SK-N-SH treated with all-trans-retinoic acid at 6 μM for 48 hours (cell line): ENCODE measurements around the gene NKX1-2.

ENCODE experiments used
- ATAC-seq: fragments of 200-7000 bp; cut with Tn5 transposase; 3 replicates; pipeline ENCODE4 v1.9.1; 2020; ENCODE audit warnings: mild to moderate bottlenecking, moderate library complexity
- ARNTL ChIP-seq: fragments of 450-650 bp; formaldehyde crosslinking; IDR thresholded peaks from 2 replicates; pipeline ENCODE4 v1.5.0; 2020; ENCODE audit warnings: low read depth, mild to moderate bottlenecking, moderate library complexity, borderline replicate concordance
- BACH2 ChIP-seq: fragments of 250-450 bp; sonication (Bioruptor Pico); IDR thresholded peaks from 2 replicates; pipeline ENCODE4 v1.9.0; 2021; ENCODE audit warnings: mild to moderate bottlenecking, borderline replicate concordance
- CSDC2 ChIP-seq: fragments of 250-450 bp; sonication (Bioruptor Pico); IDR thresholded peaks from 2 replicates; pipeline ENCODE4 v1.5.0; 2020; ENCODE audit warnings: mild to moderate bottlenecking, moderate library complexity
- ESRRG ChIP-seq: fragments of 250-450 bp; sonication (Bioruptor Pico); IDR thresholded peaks from 2 replicates; pipeline ENCODE4 v1.6.1; 2021; ENCODE audit warnings: mild to moderate bottlenecking
- GLIS3 ChIP-seq: fragments of 250-450 bp; sonication (Bioruptor Pico); IDR thresholded peaks from 2 replicates; pipeline ENCODE4 v1.5.0; 2020; ENCODE audit warnings: mild to moderate bottlenecking, moderate library complexity
- ISL1 ChIP-seq: fragments of 250-450 bp; sonication (Bioruptor Pico); IDR thresholded peaks from 2 replicates; pipeline ENCODE4 v2.1.2; 2022; ENCODE audit warnings: mild to moderate bottlenecking, moderate library complexity
- OSR1 ChIP-seq: fragments of 250-450 bp; sonication (Bioruptor Pico); IDR thresholded peaks from 2 replicates; pipeline ENCODE4 v1.8.0; 2022; ENCODE audit warnings: moderate library complexity, mild to moderate bottlenecking, inconsistent platforms
- PPARA ChIP-seq: fragments of 250-450 bp; sonication (Bioruptor Pico); IDR thresholded peaks from 2 replicates; pipeline ENCODE4 v1.5.0; 2020; ENCODE audit warnings: mild to moderate bottlenecking, borderline replicate concordance
- RARB ChIP-seq: fragments of 250-450 bp; sonication (Bioruptor Pico); IDR thresholded peaks from 2 replicates; pipeline ENCODE4 v1.8.0; 2021; ENCODE audit warnings: mild to moderate bottlenecking, moderate library complexity
- TCF4 ChIP-seq: fragments of 250-450 bp; sonication (Bioruptor Pico); IDR thresholded peaks from 2 replicates; pipeline ENCODE4 v1.8.0; 2021; ENCODE audit warnings: mild to moderate bottlenecking, moderate library complexity, borderline replicate concordance
- TOX ChIP-seq: fragments of 250-450 bp; sonication (Bioruptor Pico); IDR thresholded peaks from 2 replicates; pipeline ENCODE4 v1.8.0; 2021; ENCODE audit warnings: mild to moderate bottlenecking, moderate library complexity, borderline replicate concordance
- ZFP3 ChIP-seq: fragments of 250-450 bp; sonication (Bioruptor Pico); IDR thresholded peaks from 2 replicates; pipeline ENCODE4 v1.5.0; 2020; ENCODE audit warnings: mild to moderate bottlenecking, moderate library complexity
- ZFP30 ChIP-seq: fragments of 450-650 bp; formaldehyde crosslinking; IDR thresholded peaks from 2 replicates; pipeline ENCODE4 v1.5.0; 2022; ENCODE audit warnings: mild to moderate bottlenecking, moderate library complexity
- ZNF565 ChIP-seq: fragments of 450-650 bp; formaldehyde crosslinking; conservative IDR thresholded peaks from 2 replicates; pipeline ENCODE4 v1.5.0; 2020; ENCODE audit warnings: low read depth, mild to moderate bottlenecking, moderate library complexity
- TF ChIP-seq, protein P1 (sequence below): fragments of 250-450 bp; sonication (Bioruptor Pico); IDR thresholded peaks from 2 replicates; pipeline ENCODE4 v1.5.0; 2020; ENCODE audit warnings: mild to moderate bottlenecking, moderate library complexity
- TF ChIP-seq, protein P2 (sequence below): fragments of 250-450 bp; sonication (Bioruptor Pico); IDR thresholded peaks from 2 replicates; pipeline ENCODE4 v1.8.0; 2020; ENCODE audit warnings: mild to moderate bottlenecking, moderate library complexity, borderline replicate concordance
- TF ChIP-seq, protein P3 (sequence below): fragments of 250-450 bp; sonication (Bioruptor Pico); IDR thresholded peaks from 2 replicates; pipeline ENCODE4 v1.5.1; 2020; ENCODE audit warnings: low read depth, mild to moderate bottlenecking, moderate library complexity
- TF ChIP-seq, protein P4 (sequence below): fragments of 250-450 bp; sonication (Bioruptor Pico); IDR thresholded peaks from 2 replicates; pipeline ENCODE4 v1.5.1; 2021; ENCODE audit warnings: mild to moderate bottlenecking, moderate library complexity
- TF ChIP-seq, protein P5 (sequence below): fragments of 250-450 bp; sonication (Bioruptor Pico); IDR thresholded peaks from 2 replicates; pipeline ENCODE4 v1.8.0; 2021; ENCODE audit warnings: low read depth, mild to moderate bottlenecking, moderate library complexity, borderline replicate concordance

NKX1-2 gene

DNA sequence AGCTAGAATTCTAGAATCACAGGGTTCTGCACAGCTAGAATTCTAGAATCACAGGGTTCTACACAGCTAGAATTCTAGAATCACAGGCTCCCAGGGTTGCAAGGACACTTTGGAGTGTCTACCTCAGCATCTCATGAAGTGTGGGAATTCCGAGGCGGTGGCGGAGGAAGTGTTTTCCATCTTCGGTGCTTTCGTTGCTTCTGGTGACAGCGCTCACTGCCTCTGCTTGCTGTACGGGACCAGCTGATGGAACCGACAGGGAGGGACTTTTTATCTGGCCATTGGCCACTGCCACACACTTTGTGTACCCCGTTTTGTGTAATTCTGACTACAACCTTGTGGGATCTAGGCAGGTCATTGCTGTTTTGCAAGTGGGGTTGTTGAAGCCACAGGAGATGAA lies 41.3 kb upstream of the NKX1-2 start:
- no peak for TF ChIP-seq ESRRG (CRISPR knock-in tag)
- no peak for TF ChIP-seq ZFP3 (CRISPR knock-in tag)
- no peak for TF ChIP-seq RARB (CRISPR knock-in tag)
- no peak for TF ChIP-seq PPARA (CRISPR knock-in tag)
- TF ChIP-seq ARNTL = no peak
- no peak for TF ChIP-seq TCF4
- no peak for TF ChIP-seq TOX (CRISPR knock-in tag)
- TF ChIP-seq GLIS3 (CRISPR knock-in tag) = no peak
- TF ChIP-seq, protein P1, sequence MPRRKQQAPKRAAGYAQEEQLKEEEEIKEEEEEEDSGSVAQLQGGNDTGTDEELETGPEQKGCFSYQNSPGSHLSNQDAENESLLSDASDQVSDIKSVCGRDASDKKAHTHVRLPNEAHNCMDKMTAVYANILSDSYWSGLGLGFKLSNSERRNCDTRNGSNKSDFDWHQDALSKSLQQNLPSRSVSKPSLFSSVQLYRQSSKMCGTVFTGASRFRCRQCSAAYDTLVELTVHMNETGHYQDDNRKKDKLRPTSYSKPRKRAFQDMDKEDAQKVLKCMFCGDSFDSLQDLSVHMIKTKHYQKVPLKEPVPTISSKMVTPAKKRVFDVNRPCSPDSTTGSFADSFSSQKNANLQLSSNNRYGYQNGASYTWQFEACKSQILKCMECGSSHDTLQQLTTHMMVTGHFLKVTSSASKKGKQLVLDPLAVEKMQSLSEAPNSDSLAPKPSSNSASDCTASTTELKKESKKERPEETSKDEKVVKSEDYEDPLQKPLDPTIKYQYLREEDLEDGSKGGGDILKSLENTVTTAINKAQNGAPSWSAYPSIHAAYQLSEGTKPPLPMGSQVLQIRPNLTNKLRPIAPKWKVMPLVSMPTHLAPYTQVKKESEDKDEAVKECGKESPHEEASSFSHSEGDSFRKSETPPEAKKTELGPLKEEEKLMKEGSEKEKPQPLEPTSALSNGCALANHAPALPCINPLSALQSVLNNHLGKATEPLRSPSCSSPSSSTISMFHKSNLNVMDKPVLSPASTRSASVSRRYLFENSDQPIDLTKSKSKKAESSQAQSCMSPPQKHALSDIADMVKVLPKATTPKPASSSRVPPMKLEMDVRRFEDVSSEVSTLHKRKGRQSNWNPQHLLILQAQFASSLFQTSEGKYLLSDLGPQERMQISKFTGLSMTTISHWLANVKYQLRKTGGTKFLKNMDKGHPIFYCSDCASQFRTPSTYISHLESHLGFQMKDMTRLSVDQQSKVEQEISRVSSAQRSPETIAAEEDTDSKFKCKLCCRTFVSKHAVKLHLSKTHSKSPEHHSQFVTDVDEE (CRISPR knock-in tag) = no peak
- TF ChIP-seq ZFP30 (CRISPR knock-in tag) = no peak
- no peak for TF ChIP-seq OSR1 (CRISPR knock-in tag)
- TF ChIP-seq ISL1 (CRISPR knock-in tag) = no peak
- TF ChIP-seq, protein P2, sequence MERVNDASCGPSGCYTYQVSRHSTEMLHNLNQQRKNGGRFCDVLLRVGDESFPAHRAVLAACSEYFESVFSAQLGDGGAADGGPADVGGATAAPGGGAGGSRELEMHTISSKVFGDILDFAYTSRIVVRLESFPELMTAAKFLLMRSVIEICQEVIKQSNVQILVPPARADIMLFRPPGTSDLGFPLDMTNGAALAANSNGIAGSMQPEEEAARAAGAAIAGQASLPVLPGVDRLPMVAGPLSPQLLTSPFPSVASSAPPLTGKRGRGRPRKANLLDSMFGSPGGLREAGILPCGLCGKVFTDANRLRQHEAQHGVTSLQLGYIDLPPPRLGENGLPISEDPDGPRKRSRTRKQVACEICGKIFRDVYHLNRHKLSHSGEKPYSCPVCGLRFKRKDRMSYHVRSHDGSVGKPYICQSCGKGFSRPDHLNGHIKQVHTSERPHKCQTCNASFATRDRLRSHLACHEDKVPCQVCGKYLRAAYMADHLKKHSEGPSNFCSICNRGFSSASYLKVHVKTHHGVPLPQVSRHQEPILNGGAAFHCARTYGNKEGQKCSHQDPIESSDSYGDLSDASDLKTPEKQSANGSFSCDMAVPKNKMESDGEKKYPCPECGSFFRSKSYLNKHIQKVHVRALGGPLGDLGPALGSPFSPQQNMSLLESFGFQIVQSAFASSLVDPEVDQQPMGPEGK (CRISPR knock-in tag) = no peak
- TF ChIP-seq CSDC2 (CRISPR knock-in tag) = no peak
- no peak for ATAC-seq

DNA sequence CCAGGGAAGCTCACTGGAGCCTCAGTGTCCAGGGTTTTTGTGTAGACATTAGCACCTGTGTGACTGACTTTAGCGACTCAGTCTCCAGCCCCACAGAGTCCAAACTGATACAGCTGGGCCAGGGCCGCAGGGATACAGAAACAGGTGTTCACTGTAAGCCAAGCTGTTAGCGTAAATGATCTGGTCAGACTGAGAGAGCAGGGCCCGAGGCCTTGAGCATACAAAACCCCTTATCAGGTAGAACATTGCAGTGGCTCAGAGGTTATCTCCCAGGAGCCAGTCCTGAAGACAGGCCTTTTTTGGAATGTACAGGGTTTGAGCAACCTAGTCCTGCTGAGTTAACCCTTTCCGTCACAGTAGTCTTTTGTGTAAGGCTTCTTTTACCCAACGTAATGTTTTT lies 36.8 kb upstream of the NKX1-2 start:
- ATAC-seq = no peak
- TF ChIP-seq, protein P3, sequence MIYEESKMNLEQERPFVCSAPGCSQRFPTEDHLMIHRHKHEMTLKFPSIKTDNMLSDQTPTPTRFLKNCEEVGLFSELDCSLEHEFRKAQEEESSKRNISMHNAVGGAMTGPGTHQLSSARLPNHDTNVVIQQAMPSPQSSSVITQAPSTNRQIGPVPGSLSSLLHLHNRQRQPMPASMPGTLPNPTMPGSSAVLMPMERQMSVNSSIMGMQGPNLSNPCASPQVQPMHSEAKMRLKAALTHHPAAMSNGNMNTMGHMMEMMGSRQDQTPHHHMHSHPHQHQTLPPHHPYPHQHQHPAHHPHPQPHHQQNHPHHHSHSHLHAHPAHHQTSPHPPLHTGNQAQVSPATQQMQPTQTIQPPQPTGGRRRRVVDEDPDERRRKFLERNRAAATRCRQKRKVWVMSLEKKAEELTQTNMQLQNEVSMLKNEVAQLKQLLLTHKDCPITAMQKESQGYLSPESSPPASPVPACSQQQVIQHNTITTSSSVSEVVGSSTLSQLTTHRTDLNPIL (CRISPR knock-in tag) = no peak
- TF ChIP-seq ZNF565 (CRISPR knock-in tag) (no peak), GLIS3 (CRISPR knock-in tag) (no peak), BACH2 (no peak)
- TF ChIP-seq, protein P4, sequence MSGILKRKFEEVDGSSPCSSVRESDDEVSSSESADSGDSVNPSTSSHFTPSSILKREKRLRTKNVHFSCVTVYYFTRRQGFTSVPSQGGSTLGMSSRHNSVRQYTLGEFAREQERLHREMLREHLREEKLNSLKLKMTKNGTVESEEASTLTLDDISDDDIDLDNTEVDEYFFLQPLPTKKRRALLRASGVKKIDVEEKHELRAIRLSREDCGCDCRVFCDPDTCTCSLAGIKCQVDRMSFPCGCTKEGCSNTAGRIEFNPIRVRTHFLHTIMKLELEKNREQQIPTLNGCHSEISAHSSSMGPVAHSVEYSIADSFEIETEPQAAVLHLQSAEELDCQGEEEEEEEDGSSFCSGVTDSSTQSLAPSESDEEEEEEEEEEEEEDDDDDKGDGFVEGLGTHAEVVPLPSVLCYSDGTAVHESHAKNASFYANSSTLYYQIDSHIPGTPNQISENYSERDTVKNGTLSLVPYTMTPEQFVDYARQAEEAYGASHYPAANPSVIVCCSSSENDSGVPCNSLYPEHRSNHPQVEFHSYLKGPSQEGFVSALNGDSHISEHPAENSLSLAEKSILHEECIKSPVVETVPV (CRISPR knock-in tag) = no peak

DNA sequence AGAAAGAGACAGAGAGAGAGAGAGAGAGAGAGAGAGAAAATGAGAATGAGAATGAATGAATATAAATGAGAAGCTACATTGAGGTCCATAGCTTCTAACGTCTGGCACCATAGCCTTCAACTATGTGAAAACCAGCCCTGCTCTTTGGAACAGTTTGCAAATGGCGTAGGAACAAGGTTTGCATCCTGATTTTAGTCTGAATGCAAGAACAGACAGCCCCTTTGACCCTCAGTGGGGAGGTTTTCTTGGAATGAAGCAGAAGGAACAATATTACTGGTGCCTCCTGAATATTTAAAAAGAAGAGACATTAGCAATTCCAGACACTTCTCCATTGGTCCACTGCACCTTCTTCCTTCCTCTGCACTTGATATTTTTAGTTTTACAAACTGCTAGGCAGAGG lies 34.8 kb upstream of the NKX1-2 start:
- TF ChIP-seq GLIS3 (CRISPR knock-in tag) (no peak), ZNF565 (CRISPR knock-in tag) (no peak), BACH2 (no peak), ZFP3 (CRISPR knock-in tag) (no peak), ARNTL (no peak), OSR1 (CRISPR knock-in tag) (no peak), TCF4 (no peak), ISL1 (CRISPR knock-in tag) (no peak)
- TF ChIP-seq, protein P5, sequence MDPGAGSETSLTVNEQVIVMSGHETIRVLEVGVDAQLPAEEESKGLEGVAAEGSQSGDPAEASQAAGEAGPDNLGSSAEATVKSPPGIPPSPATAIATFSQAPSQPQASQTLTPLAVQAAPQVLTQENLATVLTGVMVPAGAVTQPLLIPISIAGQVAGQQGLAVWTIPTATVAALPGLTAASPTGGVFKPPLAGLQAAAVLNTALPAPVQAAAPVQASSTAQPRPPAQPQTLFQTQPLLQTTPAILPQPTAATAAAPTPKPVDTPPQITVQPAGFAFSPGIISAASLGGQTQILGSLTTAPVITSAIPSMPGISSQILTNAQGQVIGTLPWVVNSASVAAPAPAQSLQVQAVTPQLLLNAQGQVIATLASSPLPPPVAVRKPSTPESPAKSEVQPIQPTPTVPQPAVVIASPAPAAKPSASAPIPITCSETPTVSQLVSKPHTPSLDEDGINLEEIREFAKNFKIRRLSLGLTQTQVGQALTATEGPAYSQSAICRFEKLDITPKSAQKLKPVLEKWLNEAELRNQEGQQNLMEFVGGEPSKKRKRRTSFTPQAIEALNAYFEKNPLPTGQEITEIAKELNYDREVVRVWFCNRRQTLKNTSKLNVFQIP (CRISPR knock-in tag) = no peak
- TF ChIP-seq, protein P2 (CRISPR knock-in tag) = no peak
- no peak for ATAC-seq
